Stomach (tissue), 9 donors: ENCODE results near the gene NR4A2. TPM values are rescaled to one million over a fixed set of nuclear protein-coding genes. Genes with fewer than 3 reads are reported as not detected.

Experiments
- DNase-seq, 2 donors: peaks; one replicate each; pipeline versions ENCODE4 v3.0.0 to v3.0.0-alpha.2; 2013 to 2019
- H3K27ac ChIP-seq, 5 donors: fragments of 200-600 bp in 4 of 5; sonication (generic) in 4 of 5; one replicate each; pipeline ENCODE4 v1.5.1; 2013 to 2019; ENCODE audit warnings: mild to moderate bottlenecking in 1 of 5, moderate library complexity in 1 of 5
- H3K27me3 ChIP-seq, 3 donors: fragments of 200-600 bp; sonication (generic); one replicate each; pipeline ENCODE4 v1.5.1; 2017 to 2019; ENCODE audit warnings: mixed run types in 1 of 3
- H3K36me3 ChIP-seq, 4 donors: fragments of 200-600 bp; sonication (generic); 1 replicate in 3 of 4; 2 replicates in 1 of 4; pipeline ENCODE4 v1.5.1; 2016 to 2019
- H3K4me1 ChIP-seq, 4 donors: fragments of 200-600 bp; sonication (generic); one replicate each; pipeline ENCODE4 v1.5.1; 2016 to 2019
- H3K4me3 ChIP-seq, 4 donors: fragments of 200-600 bp; sonication (generic) in 3 of 4; one replicate each; pipeline ENCODE4 v1.5.1; 2016 to 2019; ENCODE audit warnings: mild to moderate bottlenecking in 1 of 4
- H3K9me3 ChIP-seq, 4 donors: fragments of 200-600 bp; sonication (generic); one replicate each; pipeline ENCODE4 v1.5.1; 2016 to 2019
- EP300 ChIP-seq: sonication (generic); formaldehyde crosslinking; IDR thresholded peaks from one replicate; pipeline ENCODE4 v1.6.1; 2017; ENCODE audit warnings: antibody characterized with exemption
- POLR2A ChIP-seq, 4 donors: fragments of 450-650 bp; IDR thresholded peaks; one replicate each; pipeline ENCODE4 v1.6.1; 2016; ENCODE audit warnings: antibody characterized with exemption in 4 of 4, control low read depth in 2 of 4, mild to moderate bottlenecking in 1 of 4, moderate library complexity in 1 of 4
- POLR2AphosphoS5 ChIP-seq, 3 donors: sonication (generic); formaldehyde crosslinking; IDR thresholded peaks; one replicate each; pipeline ENCODE4 v1.6.1; 2016; ENCODE audit warnings: antibody characterized with exemption in 3 of 3
- WGBS, 5 donors: extraction: QIAGEN DNeasy Blood & Tissue Kit in 3 of 5; methylation state at CpG; one replicate each; pipeline versions ENCODE4 v1.1.5 to v1.1.7; 2013 to 2018; 5-methylcytosine and 5-hydroxymethylcytosine counted together
- intact Hi-C: fragments of 100-400 bp; cut with DNase I; formaldehyde crosslinking; loops from one replicate; pipeline ENCODE4 v1.15.1; 2023; ENCODE audit warnings: low total_unique reads
- polyA plus RNA-seq, 3 donors: library from polyadenylated mRNA; stranded (reverse); fragments of 200-250 nt; gene quantifications; one replicate each; pipeline ENCODE4 v1.2.3, GENCODE V29; 2013
- total RNA-seq, 5 donors: library from RNA; depleted of rRNA; stranded (reverse); fragments of >200 nt; gene quantifications; one replicate each; pipeline versions ENCODE4 v1.1.0 to v1.2.3, GENCODE V29; 2014 to 2016
- TF ChIP-seq, protein P1 (sequence below), 7 experiments: fragments of 450-650 bp in 4 of 7; fragments of 200-600 bp in 3 of 7; sonication (generic) in 3 of 7; IDR thresholded peaks; one replicate each; pipeline ENCODE4 v1.5.1; 2016 to 2019; ENCODE audit warnings: antibody characterized with exemption in 7 of 7, control low read depth in 2 of 7, mild to moderate bottlenecking in 1 of 7
- donor health status: healthy with polysubstance abuse.
- donor health status: Bipolar disorder and iron deficiency.
- donor health status: healthy.

Gene NR4A2
- total and polyA plus RNA-seq, 8 donors = 4.7 to 20.7 (median 10.8) TPM; not detected in 2

- intact Hi-C loops = no loop called here
- DNase-seq = no peak
- H3K4me1 ChIP-seq = peaks cover 0 to 5% (median 0%) of the 10 kb centered on the region in 4 donors
- no peaks in the 10 kb centered on the region for H3K27me3 ChIP-seq
- WGBS, 5 donors = 77 to 88% (median 78%) methylated on average over 7 of the region's 7 CpGs
- no peaks in the 10 kb centered on the region for H3K9me3 ChIP-seq
- no peak overlapping the region for H3K4me3 ChIP-seq
- no peaks in the 10 kb centered on the region for H3K36me3 ChIP-seq
- no peak overlapping the region for H3K27ac ChIP-seq
- TF ChIP-seq, protein P1, sequence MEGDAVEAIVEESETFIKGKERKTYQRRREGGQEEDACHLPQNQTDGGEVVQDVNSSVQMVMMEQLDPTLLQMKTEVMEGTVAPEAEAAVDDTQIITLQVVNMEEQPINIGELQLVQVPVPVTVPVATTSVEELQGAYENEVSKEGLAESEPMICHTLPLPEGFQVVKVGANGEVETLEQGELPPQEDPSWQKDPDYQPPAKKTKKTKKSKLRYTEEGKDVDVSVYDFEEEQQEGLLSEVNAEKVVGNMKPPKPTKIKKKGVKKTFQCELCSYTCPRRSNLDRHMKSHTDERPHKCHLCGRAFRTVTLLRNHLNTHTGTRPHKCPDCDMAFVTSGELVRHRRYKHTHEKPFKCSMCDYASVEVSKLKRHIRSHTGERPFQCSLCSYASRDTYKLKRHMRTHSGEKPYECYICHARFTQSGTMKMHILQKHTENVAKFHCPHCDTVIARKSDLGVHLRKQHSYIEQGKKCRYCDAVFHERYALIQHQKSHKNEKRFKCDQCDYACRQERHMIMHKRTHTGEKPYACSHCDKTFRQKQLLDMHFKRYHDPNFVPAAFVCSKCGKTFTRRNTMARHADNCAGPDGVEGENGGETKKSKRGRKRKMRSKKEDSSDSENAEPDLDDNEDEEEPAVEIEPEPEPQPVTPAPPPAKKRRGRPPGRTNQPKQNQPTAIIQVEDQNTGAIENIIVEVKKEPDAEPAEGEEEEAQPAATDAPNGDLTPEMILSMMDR (IDR thresholded peaks at IDR 0.05) = no peak
- TF ChIP-seq POLR2A (IDR thresholded peaks at IDR 0.05) (no peak), POLR2AphosphoS5 (IDR thresholded peaks at IDR 0.05) (no peak), EP300 (no peak)
Measured at GRCh38 chr2:156350374-156351142, 18.0 kb upstream of the NR4A2 start.

DNA sequence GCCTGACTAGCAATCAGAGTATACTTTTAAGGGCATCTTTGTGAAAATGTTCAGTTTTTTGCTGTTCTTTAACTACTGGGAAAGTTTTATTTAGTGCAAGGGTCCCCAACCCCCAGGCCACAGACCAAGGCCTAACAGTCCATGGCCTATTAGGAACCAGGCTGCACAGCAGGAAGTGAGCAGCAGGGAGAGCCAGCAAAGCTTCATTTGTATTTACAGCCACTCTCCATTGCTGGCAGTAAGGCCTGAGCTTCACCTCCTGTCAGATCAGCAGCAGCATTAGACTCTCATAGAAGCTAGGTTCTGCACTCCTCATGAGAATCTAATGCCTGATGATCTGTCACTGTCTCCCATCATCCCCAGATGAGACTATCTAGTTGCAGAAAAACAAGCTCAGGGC is 17.1 kb upstream of the NR4A2 start:
- no peak for TF ChIP-seq POLR2A (IDR thresholded peaks at IDR 0.05)
- TF ChIP-seq, protein P1 (IDR thresholded peaks at IDR 0.05) = no peak
- TF ChIP-seq EP300 = no peak
- TF ChIP-seq POLR2AphosphoS5 (IDR thresholded peaks at IDR 0.05) = no peak
- DNase-seq = no peak
- Histone ChIP-seq H3K27ac (no peak overlapping the region), H3K9me3 (no peaks in the 10 kb centered on the region), H3K4me1 (peaks cover 0 to 5% (median 2%) of the 10 kb centered on the region in 4 donors), H3K27me3 (no peaks in the 10 kb centered on the region), H3K4me3 (no peak overlapping the region), H3K36me3 (no peaks in the 10 kb centered on the region)
- intact Hi-C loops = loop anchor here (10.0 kb wide), 1 partner anchor 45 kb away; no protein-coding TSS in a partner anchor

DNA sequence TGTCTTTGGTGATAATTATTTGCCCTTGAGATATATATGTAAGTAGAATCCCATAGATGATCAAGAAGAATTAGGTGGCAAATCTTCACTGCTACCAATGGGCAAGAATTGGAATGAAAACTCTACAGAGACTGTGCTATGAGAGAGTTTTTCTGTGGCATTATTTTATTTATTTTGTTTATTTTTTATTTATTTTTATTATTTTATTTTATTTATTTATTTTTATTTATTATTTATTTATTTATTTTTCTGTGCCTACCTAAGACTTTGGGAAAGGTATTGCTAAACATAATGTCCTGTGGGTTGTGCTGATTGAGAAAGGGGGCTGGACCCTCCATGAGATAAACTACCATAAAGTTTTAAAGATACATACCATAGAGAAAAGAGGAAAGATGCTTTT is 16.6 kb upstream of the NR4A2 start:
- Histone ChIP-seq H3K9me3 (no peaks in the 10 kb centered on the region), H3K4me3 (no peak overlapping the region), H3K27me3 (no peaks in the 10 kb centered on the region), H3K36me3 (no peaks in the 10 kb centered on the region), H3K4me1 (peaks cover 0 to 6% (median 2%) of the 10 kb centered on the region in 4 donors), H3K27ac (no peak overlapping the region)
- TF ChIP-seq EP300 (no peak), POLR2AphosphoS5 (IDR thresholded peaks at IDR 0.05) (no peak), POLR2A (IDR thresholded peaks at IDR 0.05) (no peak)
- TF ChIP-seq, protein P1 (IDR thresholded peaks at IDR 0.05) = no peak
- intact Hi-C loops = loop anchor here (10.0 kb wide), 1 partner anchor 46 kb away; no protein-coding TSS in a partner anchor
- DNase-seq = no peak

DNA sequence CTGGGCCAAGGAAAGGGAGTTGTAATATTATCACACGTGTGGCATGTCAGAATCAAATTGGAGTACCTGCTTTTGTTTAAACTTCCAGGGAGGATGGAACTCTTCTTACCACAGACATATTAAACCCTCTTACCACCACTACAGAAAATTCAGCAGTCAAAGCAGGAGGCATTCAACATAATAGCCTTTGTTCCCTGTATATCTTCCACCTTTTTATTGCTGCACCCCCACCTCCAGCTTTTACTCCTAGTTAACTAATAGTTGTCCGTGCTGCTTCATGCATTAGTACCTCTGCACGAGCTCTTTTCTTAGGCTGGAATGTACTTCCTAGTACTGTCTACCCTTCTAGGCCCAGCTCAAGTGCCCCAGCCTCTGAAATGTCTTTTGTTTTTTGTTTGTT is 14.9 kb upstream of the NR4A2 start:
- intact Hi-C loops = loop anchor here (10.0 kb wide), 1 partner anchor 47 kb away; no protein-coding TSS in a partner anchor
- TF ChIP-seq, protein P1 (IDR thresholded peaks at IDR 0.05) = no peak
- TF ChIP-seq EP300 = no peak

More for the DNA sequence above, 14.9 kb upstream of the NR4A2 start:
- H3K36me3 ChIP-seq = no peaks in the 10 kb centered on the region
- peaks cover 5 to 13% (median 11%) of the 10 kb centered on the region in 4 donors for H3K4me1 ChIP-seq
- no peaks in the 10 kb centered on the region for H3K27me3 ChIP-seq
- H3K9me3 ChIP-seq = no peaks in the 10 kb centered on the region
- no peak overlapping the region for H3K27ac ChIP-seq
- no peak overlapping the region for H3K4me3 ChIP-seq
- no peak for DNase-seq
- WGBS, 5 donors = 80 to 87% (median 85%) methylated on average over 3 of the region's 3 CpGs
